Mucosa of stomach (tissue), 1 donor: ENCODE measurements around the gene ATP11A.

Experiments
- H3K27me3 ChIP-seq: one replicate; pipeline ENCODE4 v1.7.0; 2013; ENCODE audit warnings: mild to moderate bottlenecking, low read length; ENCODE audit not compliant: control insufficient read depth, insufficient read depth
- H3K36me3 ChIP-seq: one replicate; pipeline ENCODE4 v1.7.0; 2013; ENCODE audit warnings: low read length; ENCODE audit not compliant: control insufficient read depth, insufficient read depth
- H3K4me1 ChIP-seq: one replicate; pipeline ENCODE4 v1.7.0; 2013; ENCODE audit warnings: mild to moderate bottlenecking, low read length; ENCODE audit not compliant: control insufficient read depth, insufficient read depth
- H3K4me3 ChIP-seq: one replicate; pipeline ENCODE4 v1.7.0; 2013; ENCODE audit warnings: low read length
- H3K9ac ChIP-seq: one replicate; pipeline ENCODE4 v1.7.0; 2013; ENCODE audit warnings: mild to moderate bottlenecking, low read length, moderate library complexity
- H3K9me3 ChIP-seq: one replicate; pipeline ENCODE4 v1.7.0; 2013; ENCODE audit warnings: mild to moderate bottlenecking, low read length, moderate library complexity; ENCODE audit not compliant: control insufficient read depth
- donor health status: Pancreatic carcinoma.

ATP11A gene

DNA sequence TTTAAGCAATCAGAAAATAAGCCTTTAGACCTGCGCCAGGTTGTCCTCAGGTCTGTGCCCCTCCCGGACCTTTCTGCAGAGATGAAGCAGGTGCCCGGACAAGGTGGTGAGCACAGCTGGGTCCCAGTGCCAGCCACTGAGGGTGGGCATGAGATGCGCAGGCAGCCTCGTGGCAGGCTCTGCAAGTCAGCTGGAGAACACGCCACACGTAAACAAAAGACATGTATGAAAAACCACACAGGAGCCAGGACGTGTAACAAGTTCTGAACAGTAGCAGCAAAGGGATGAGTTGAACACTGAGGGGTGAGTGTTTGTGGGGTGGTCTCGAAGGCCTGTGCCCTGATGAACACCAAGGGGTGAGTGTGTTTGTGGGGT lies 210.4 kb downstream of the ATP11A start:
- Histone ChIP-seq H3K27me3 (peaks cover 14% of the 10 kb centered on the region), H3K9me3 (no peaks in the 10 kb centered on the region), H3K4me3 (no peak overlapping the region), H3K4me1 (peaks cover 10% of the 10 kb centered on the region), H3K9ac (no peak overlapping the region), H3K36me3 (no peaks in the 10 kb centered on the region)

DNA sequence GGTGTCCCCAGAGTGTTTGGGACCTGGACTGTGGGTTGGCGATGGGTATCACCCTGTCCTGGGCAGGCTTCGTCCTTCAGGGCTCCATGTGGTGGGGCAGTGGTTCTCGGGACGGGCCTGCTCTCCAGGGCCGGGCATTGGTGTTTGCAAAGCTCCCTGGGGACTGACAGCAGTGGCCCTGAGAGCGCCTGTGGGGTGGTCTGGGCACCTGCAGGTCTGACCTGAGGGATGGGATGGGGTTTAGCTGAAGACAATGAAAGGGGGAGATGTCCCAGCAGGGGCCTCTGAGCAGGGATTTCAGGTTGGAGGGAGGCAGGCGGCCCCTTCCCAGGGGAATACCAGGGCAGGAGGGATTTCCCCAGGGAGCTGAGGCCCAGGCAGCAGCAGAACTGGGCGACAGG lies 210.9 kb downstream of the ATP11A start:
- H3K4me3 ChIP-seq, result no peak overlapping the region
- H3K9me3 ChIP-seq, result no peaks in the 10 kb centered on the region
- peaks cover 10% of the 10 kb centered on the region for H3K27me3 ChIP-seq
- H3K9ac ChIP-seq, result no peak overlapping the region
- H3K4me1 ChIP-seq, result peaks cover 10% of the 10 kb centered on the region
- H3K36me3 ChIP-seq, result no peaks in the 10 kb centered on the region

DNA sequence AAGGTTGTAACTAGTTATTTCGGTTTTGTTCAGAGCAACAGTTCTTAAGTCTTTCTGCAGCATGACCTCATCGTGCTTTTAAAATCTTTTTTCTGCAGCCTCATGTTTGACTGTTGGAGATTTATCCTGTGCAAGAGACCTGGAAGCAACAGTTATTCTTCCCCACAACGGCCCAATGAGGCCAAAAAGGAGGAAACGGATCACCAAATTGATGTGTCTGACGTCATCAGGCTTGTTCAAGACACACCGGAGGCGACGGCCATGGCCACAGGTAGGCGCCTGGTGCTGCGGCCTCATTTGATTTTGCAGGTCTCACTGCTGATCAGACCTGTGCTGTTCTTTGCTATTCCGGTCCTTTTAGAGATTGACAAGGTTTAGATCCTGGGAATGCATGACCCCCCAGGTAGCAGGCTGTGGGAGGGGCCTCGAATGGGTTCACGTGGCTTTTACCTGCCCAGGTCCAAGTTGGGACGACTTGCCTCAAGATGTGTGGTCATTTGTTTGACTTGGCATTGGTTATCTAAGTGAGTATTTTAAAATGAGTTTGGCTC lies 212.3 kb downstream of the ATP11A start:
- Histone ChIP-seq H3K9me3 (no peaks in the 10 kb centered on the region), H3K4me1 (peaks cover 10% of the 10 kb centered on the region), H3K9ac (no peak overlapping the region), H3K27me3 (no peaks in the 10 kb centered on the region), H3K4me3 (no peak overlapping the region), H3K36me3 (no peaks in the 10 kb centered on the region)

DNA sequence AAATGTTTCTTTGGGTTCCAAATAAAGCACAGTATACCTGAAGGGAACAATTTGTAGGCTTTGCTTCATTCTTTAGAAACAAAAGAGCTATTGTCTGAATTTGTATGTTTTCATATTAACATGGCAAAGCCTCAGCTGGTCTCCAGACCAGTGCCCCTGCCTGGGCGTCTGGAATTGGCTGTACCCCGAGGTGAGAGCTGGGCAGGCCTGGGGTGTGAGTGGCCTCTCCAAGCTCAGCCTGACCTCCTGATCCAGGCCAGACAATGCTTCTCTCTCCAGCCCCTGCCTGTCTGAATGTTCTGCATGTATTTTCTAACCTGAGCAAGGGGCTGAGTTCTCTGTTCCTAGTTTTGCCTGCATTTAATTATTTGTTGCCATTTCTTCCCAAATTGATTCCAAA lies 212.8 kb downstream of the ATP11A start:
- Histone ChIP-seq H3K9ac (no peak overlapping the region), H3K36me3 (no peaks in the 10 kb centered on the region), H3K4me1 (peaks cover 10% of the 10 kb centered on the region), H3K9me3 (no peaks in the 10 kb centered on the region), H3K27me3 (no peaks in the 10 kb centered on the region), H3K4me3 (no peak overlapping the region)

DNA sequence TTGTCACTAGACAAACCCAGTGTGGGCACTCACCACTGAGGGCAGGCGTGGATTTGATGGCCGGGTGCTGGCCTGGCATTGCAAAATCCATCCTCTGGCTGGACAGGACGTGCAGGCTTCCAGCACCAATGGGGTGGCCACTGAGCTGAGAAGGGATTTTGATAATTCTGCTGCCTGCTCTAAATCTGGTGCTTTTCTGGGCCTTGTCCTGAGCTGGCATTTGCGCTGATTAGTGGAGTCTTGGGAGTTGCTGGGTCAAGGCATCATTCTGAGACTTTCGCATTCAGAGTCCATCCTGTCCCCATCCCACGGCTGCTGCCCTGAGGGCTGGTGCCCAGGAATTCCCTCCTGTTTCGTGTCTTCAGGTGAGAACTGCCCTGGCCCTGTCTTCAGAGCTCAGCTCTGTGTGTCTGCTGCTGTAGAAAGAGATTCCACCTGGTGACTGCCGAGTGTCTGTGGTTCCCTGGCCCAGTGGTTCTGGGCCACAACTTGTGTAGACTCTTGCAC lies 213.3 kb downstream of the ATP11A start:
- H3K9me3 ChIP-seq, result no peaks in the 10 kb centered on the region
- H3K4me1 ChIP-seq, result peaks cover 10% of the 10 kb centered on the region
- no peaks in the 10 kb centered on the region for H3K36me3 ChIP-seq
- no peak overlapping the region for H3K9ac ChIP-seq
- no peak overlapping the region for H3K4me3 ChIP-seq
- H3K27me3 ChIP-seq, result no peaks in the 10 kb centered on the region

DNA sequence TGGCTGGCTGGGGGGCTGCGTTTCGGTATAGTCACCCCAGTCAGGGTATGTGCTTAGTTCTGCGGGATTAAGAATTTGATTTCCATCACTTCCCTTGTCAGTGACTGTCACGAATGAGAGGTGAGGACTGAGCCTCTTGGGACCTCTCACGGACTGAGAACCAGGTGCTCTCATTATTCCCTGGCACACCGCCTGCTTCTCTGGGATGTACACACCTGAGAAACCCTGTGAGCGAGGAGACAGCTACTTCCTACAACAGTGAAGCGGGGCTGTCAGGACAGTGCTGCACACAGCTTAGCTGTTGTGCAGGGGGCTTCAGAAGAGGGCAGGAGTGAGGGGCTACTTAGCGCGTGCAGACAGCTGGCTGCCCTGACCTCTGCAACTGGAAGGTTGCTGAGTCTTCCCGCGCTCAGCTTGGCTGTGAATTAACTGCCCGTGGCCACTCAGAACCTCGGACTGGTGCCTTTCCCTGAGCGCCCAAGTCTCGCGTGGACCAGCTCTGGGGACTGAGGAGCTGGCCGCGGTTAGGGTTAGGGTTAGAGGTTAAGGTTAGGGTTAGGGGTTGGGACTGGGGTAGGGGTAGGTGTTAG lies 213.9 kb downstream of the ATP11A start:
- Histone ChIP-seq H3K4me3 (no peak overlapping the region), H3K36me3 (no peaks in the 10 kb centered on the region), H3K4me1 (peaks cover 10% of the 10 kb centered on the region), H3K27me3 (no peaks in the 10 kb centered on the region), H3K9me3 (no peaks in the 10 kb centered on the region), H3K9ac (no peak overlapping the region)

DNA sequence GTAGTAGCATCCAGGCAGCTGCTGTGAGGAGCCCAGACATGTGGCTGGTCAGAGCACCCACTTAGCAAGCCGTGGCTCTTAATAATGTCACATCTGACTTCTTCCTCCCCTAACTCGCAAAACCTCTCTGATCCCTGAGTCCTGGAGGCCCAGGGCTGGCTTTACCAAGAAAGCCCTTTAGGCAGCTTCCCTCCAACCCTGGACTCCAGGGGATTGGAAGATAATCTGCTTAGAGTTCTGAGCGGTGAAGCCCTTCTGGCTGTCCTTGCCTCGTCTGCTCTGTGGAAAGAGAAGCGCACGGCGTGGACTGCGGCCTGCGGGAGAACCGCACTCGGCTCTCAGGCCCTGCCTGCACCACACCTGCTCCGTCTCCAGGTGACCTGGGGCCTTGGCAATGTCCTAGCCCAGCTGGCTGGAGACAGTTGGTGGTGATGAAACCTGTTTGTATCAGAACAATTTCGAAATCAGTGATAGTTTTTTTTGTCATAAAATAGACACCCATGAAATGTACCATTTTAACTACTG lies 214.7 kb downstream of the ATP11A start:
- H3K4me1 ChIP-seq, result peaks cover 10% of the 10 kb centered on the region
- no peaks in the 10 kb centered on the region for H3K9me3 ChIP-seq

DNA sequence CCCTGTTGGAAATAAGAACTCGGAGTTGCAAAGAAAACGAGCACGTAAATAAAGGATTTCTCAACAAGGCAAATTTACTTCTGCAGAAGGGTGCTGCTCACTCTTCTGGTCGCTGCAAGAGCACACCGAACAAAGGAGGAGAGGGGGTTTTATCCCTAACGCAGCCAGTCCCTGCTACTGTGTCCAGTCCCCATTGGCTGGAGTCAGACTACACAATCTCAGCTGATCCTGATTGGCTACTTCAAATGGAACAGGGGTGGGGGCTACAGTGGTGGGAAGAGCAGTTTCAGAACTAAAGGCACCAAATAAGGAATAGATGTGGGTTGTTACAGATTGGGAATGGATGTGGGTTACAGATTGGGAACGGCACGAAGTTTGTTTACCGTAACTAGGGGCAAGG lies 215.2 kb downstream of the ATP11A start:
- Histone ChIP-seq H3K36me3 (no peaks in the 10 kb centered on the region), H3K4me1 (peaks cover 10% of the 10 kb centered on the region), H3K9me3 (no peaks in the 10 kb centered on the region), H3K9ac (no peak overlapping the region), H3K4me3 (no peak overlapping the region), H3K27me3 (no peaks in the 10 kb centered on the region)

More for the DNA sequence above, 214.7 kb downstream of the ATP11A start:
- Histone ChIP-seq H3K36me3 (no peaks in the 10 kb centered on the region), H3K4me3 (no peak overlapping the region), H3K27me3 (no peaks in the 10 kb centered on the region), H3K9ac (no peak overlapping the region)

DNA sequence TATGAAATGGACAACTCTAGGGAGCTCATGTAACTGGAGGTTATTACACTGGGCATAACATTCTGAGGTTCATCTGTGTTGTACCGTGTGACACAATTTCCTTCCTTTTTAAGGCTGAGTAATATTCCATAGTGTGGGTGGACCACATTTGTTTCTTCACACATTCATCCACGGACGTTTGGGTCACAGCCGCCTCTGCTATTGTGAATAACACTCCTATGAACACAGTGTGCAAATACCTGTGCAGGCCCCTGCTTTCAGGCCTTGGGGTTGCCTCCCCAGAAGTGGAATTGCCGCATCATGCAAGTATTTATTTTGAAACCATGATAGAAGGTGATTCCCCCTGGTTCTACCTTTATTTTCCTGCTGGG lies 215.8 kb downstream of the ATP11A start:
- H3K9ac ChIP-seq, result no peak overlapping the region
- H3K27me3 ChIP-seq, result no peaks in the 10 kb centered on the region
- H3K4me3 ChIP-seq, result no peak overlapping the region
- no peaks in the 10 kb centered on the region for H3K36me3 ChIP-seq
- peaks cover 10% of the 10 kb centered on the region for H3K4me1 ChIP-seq
- H3K9me3 ChIP-seq, result no peaks in the 10 kb centered on the region

DNA sequence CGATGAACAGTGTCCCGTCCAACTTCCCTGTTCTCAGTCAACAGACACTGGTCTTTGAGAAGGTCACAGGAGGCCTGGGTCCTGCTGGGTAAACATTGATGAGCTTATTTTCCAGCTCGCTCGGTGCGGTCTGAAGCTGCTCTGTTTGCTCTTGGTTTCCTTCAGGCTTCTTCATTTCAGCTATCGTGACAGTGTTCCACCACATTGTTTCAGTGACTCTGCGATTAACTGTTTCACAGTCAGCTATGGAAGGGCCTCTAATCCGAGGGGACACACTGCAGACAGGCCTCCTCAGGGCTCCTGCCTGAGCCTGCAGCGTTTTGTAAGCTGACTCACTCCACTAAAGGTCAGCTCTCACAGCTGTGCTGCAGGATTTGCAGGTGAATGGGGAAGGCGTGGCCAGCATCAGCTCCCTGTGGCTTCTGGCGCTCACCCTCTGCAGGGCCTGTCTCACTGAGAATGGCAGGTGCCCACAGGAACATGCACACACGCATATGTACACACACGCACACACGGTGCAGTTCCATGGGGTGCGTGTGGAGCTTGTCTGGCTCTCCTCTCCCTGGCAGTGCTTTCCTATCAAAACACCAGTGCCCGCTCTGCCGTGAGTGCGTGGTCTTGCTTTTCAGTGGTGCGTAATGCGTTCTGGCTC lies 216.3 kb downstream of the ATP11A start:
- no peaks in the 10 kb centered on the region for H3K36me3 ChIP-seq
- H3K4me1 ChIP-seq, result peaks cover 10% of the 10 kb centered on the region

DNA sequence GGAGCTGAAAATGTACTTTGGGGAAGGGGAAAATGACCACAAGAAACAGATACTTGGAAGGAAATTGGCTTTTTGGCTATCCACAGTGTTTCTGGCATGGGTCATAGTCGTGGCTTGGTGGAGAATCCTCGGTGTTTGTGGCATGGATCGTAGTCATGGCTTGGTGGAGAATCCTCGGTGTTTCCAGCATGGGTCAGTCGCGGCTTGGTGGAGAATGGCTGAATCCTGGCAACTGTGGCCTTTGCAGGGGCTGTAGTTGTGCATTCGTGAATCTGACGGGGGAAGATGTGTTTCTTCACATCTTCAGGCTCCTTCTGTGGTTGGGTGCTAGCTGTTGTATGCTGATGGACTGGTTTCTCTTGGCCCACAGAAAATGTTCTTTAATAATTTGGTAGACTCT lies 217.4 kb downstream of the ATP11A start:
- Histone ChIP-seq H3K9me3 (no peaks in the 10 kb centered on the region), H3K36me3 (no peaks in the 10 kb centered on the region), H3K4me1 (peaks cover 6% of the 10 kb centered on the region), H3K27me3 (no peaks in the 10 kb centered on the region), H3K4me3 (no peak overlapping the region), H3K9ac (no peak overlapping the region)

More for the DNA sequence above, 216.3 kb downstream of the ATP11A start:
- no peak overlapping the region for H3K4me3 ChIP-seq
- H3K9ac ChIP-seq, result no peak overlapping the region
- H3K9me3 ChIP-seq, result no peaks in the 10 kb centered on the region
- no peaks in the 10 kb centered on the region for H3K27me3 ChIP-seq

DNA sequence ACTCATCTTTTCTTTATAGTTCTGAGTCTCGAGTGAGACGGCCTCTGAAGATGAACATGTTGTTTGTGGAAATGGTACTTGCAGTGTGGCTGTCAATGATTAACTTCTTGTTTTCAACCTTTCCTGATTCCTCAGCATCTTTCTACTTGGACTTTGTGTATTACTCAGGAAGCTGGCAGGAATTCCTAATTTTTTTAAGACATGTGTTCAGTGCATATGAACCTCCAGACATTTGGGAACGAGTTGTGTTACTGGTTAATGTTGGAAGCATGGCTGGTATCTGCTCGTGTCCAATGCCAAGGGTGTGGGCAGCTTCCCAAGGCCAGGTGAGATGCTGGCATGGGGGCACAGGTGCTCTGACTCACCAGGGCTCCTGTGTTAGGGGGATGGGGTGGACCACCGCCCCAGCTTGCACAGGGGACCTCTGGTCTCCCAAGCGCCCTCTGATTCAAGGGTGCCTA lies 218.1 kb downstream of the ATP11A start:
- Histone ChIP-seq H3K9me3 (no peaks in the 10 kb centered on the region), H3K36me3 (no peaks in the 10 kb centered on the region), H3K27me3 (no peaks in the 10 kb centered on the region), H3K4me3 (no peak overlapping the region), H3K9ac (no peak overlapping the region), H3K4me1 (no peaks in the 10 kb centered on the region)
